Naive thymus-derived CD8-positive, alpha-beta T cell (primary cell): ENCODE results near the gene LNP1. TPM values are rescaled to one million over a fixed set of nuclear protein-coding genes. Genes with fewer than 3 reads are reported as not detected.
"Not testable (repeated sequence)": the region's sequence is repeated elsewhere in the genome, so short reads cannot be mapped to it uniquely, and the experiment has no call there.

Experiments used
- ATAC-seq, 2 donors: fragments of 150-1000 bp; cut with Tn5 transposase in 1 of 2; sonication (Bioruptor Pico), chemical (Tn5 transposase) in 1 of 2; 1 replicate in 1 of 2; 2 replicates in 1 of 2; pipeline ENCODE4 v1.10.0; 2021; ENCODE audit warnings: mild to moderate bottlenecking in 2 of 2, moderate library complexity in 2 of 2
- POLR2A ChIA-PET: fragments of 350-600 bp; sonication (Branson Sonifier 250); formaldehyde crosslinking; loops from one replicate; lab custom pipeline; 2021; ENCODE audit warnings: antibody characterized with exemption; lab: Charles Lee
- DNase-seq, 10 donors: peaks; one replicate each; pipeline versions ENCODE4 v3.0.0 to v3.0.0-alpha.2; 2020 to 2022
- H3K27ac Mint-ChIP-seq, 10 donors: one replicate each; pipeline ENCODE4 v1.8.0; 2020 to 2022; ENCODE audit warnings: mild to moderate bottlenecking in 10 of 10, mixed read lengths in 10 of 10, moderate library complexity in 4 of 10, inconsistent platforms in 1 of 10
- H3K27me3 Mint-ChIP-seq, 5 donors: one replicate each; pipeline ENCODE4 v1.8.0; 2021 to 2022; ENCODE audit warnings: mixed read lengths in 5 of 5
- H3K36me3 Mint-ChIP-seq, 3 donors: one replicate each; pipeline ENCODE4 v1.8.0; 2020 to 2022; ENCODE audit warnings: mixed read lengths in 3 of 3, mild to moderate bottlenecking in 2 of 3, inconsistent platforms in 1 of 3
- H3K4me1 Mint-ChIP-seq, 4 donors: one replicate each; pipeline ENCODE4 v1.8.0; 2021 to 2022; ENCODE audit warnings: mixed read lengths in 4 of 4
- H3K4me3 Mint-ChIP-seq, 10 donors: one replicate each; pipeline ENCODE4 v1.8.0; 2020 to 2022; ENCODE audit warnings: mild to moderate bottlenecking in 10 of 10, mixed read lengths in 10 of 10, moderate library complexity in 6 of 10, inconsistent platforms in 1 of 10
- H3K9me3 Mint-ChIP-seq, 9 donors: one replicate each; pipeline ENCODE4 v1.8.0; 2020 to 2022; ENCODE audit warnings: mixed read lengths in 9 of 9, mild to moderate bottlenecking in 3 of 9, inconsistent platforms in 1 of 9, moderate library complexity in 1 of 9
- polyA plus RNA-seq, 3 donors: library from polyadenylated mRNA; unstranded; fragments of 300-500 nt; fragmentation: Illumina TruSeq; gene quantifications; one replicate each; pipeline ENCODE4 v1.2.3, GENCODE V29; 2021
- total RNA-seq, 8 experiments: library from RNA in 2 of 8; stranded (reverse) in 2 of 8; gene quantifications; one replicate each; pipeline ENCODE4 v1.2.3 and lab custom pipeline; 2021 to 2026

Gene LNP1
- total and polyA plus RNA-seq, 5 experiments from 2014 or later, result 0.40 to 2.4 (median 2.0) TPM

- Mint-ChIP-seq H3K9me3 (peaks cover 0 to 9% (median 2%) of the 10 kb centered on the region in 9 donors), H3K4me1 (peaks cover 7 to 10% (median 9%) of the 10 kb centered on the region in 4 donors), H3K36me3 (peaks cover 0 to 13% (median 4%) of the 10 kb centered on the region in 3 donors), H3K4me3 (no peak overlapping the region), H3K27me3 (no peaks in the 10 kb centered on the region), H3K27ac (no peak overlapping the region)
- ATAC-seq (no peak), DNase-seq (no peak)
- POLR2A ChIA-PET, result no interaction called here
Observed at GRCh38 chr3:100443690-100444089, 42.4 kb downstream of the LNP1 start.

DNA sequence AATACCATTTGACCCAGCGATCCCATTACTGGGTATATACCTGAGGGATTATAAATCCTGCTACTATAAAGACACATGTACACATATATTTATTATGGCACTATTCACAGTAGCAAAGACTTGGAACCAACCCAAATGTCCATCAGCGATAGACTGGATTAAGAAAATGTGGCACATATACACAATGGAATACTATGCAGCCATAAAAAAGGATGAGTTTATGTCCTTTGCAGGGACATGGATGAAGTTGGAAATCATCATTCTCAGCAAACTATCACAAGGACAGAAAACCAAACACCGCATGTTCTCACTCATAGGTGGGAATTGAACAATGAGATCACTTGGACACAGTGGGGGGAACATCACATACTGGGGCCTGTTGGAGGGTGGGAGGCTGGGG, 45.7 kb downstream of the LNP1 start:
- H3K9me3 Mint-ChIP-seq, POLR2A ChIA-PET, H3K27ac Mint-ChIP-seq, H3K27me3 Mint-ChIP-seq, H3K4me3 Mint-ChIP-seq, H3K4me1 Mint-ChIP-seq, DNase-seq, ATAC-seq: not testable (repeated sequence)
- H3K36me3 Mint-ChIP-seq, result peaks cover 0 to 17% (median 4%) of the 10 kb centered on the region in 3 donors

- Mint-ChIP-seq H3K27me3 (no peaks in the 10 kb centered on the region), H3K4me3 (no peak overlapping the region), H3K27ac (no peak overlapping the region), H3K4me1 (no peaks in the 10 kb centered on the region), H3K9me3 (peaks cover 0 to 9% (median 2%) of the 10 kb centered on the region in 9 donors), H3K36me3 (peaks cover 0 to 21% (median 4%) of the 10 kb centered on the region in 3 donors)
- DNase-seq (no peak), ATAC-seq (no peak)
- POLR2A ChIA-PET, result no interaction called here
Observed at GRCh38 chr3:100448079-100448478, 46.7 kb downstream of the LNP1 start.

- POLR2A ChIA-PET, result no interaction called here
- no peaks in the 10 kb centered on the region for H3K4me1 Mint-ChIP-seq
Observed at GRCh38 chr3:100449214-100449613, 47.9 kb downstream of the LNP1 start.

GRCh38 chr3:100454677-100455076, 53.3 kb downstream of the LNP1 start:
- Mint-ChIP-seq H3K27me3 (no peaks in the 10 kb centered on the region), H3K27ac (no peak overlapping the region), H3K36me3 (peaks cover 0 to 8% (median 0%) of the 10 kb centered on the region in 3 donors), H3K4me3 (no peak overlapping the region), H3K9me3 (no peaks in the 10 kb centered on the region), H3K4me1 (peaks cover 0 to 9% (median 2%) of the 10 kb centered on the region in 4 donors)
- POLR2A ChIA-PET, result no interaction called here
- DNase-seq (no peak), ATAC-seq (no peak)

More at GRCh38 chr3:100449214-100449613, 47.9 kb downstream of the LNP1 start:
- H3K4me3 Mint-ChIP-seq, result no peak overlapping the region
- ATAC-seq (no peak), DNase-seq (no peak)
- no peaks in the 10 kb centered on the region for H3K27me3 Mint-ChIP-seq
- peaks cover 0 to 17% (median 0%) of the 10 kb centered on the region in 3 donors for H3K36me3 Mint-ChIP-seq
- peaks cover 0 to 9% (median 0%) of the 10 kb centered on the region in 9 donors for H3K9me3 Mint-ChIP-seq
- H3K27ac Mint-ChIP-seq, result no peak overlapping the region

- Mint-ChIP-seq H3K36me3 (peaks cover 0 to 8% (median 0%) of the 10 kb centered on the region in 3 donors), H3K4me3 (no peak overlapping the region), H3K9me3 (no peaks in the 10 kb centered on the region), H3K27ac (peak overlapping the region in 1 of 10 donors; percentile 7), H3K4me1 (peaks cover 0 to 9% (median 2%) of the 10 kb centered on the region in 4 donors), H3K27me3 (peaks cover 0 to under 1% (median 0%) of the 10 kb centered on the region in 5 donors)
- DNase-seq (no peak), ATAC-seq (no peak)
- POLR2A ChIA-PET, result no interaction called here
Observed at GRCh38 chr3:100455841-100456550, 54.7 kb downstream of the LNP1 start.

DNA sequence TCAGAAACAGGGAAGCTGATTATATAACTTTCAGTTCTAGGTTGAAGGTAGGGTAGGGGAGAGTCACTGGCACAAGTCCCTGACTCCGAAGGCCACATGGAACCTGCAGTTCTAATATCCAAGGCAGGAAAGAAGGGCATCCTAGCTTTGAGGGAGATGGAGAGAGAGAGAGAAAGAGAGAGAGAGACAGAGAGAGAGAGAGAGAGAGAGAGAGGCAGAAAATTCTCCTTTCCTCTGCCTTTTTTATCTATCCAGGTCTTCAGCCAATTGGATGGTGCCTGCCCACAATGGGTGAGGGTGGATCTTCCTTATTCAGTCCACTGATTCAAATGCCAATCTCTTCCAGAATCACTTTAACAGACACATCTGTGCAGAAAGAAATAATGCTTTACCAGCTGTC, 55.4 kb downstream of the LNP1 start:
- Mint-ChIP-seq H3K36me3 (peaks cover 0 to 6% (median 0%) of the 10 kb centered on the region in 3 donors), H3K4me1 (peaks cover 0 to 9% (median 2%) of the 10 kb centered on the region in 4 donors), H3K27ac (peak overlapping the region in 1 of 10 donors; percentile 22), H3K9me3 (no peaks in the 10 kb centered on the region), H3K27me3 (peaks cover 0 to 6% (median 0%) of the 10 kb centered on the region in 5 donors), H3K4me3 (no peak overlapping the region)
- no peak for ATAC-seq
- no peak for DNase-seq
- POLR2A ChIA-PET, result no interaction called here

- POLR2A ChIA-PET, result no interaction called here
- no peak overlapping the region for H3K27ac Mint-ChIP-seq
- ATAC-seq, result no peak
- H3K4me1 Mint-ChIP-seq, result peaks cover 0 to 9% (median 2%) of the 10 kb centered on the region in 4 donors
- H3K4me3 Mint-ChIP-seq, result no peak overlapping the region
- H3K27me3 Mint-ChIP-seq, result peaks cover 0 to 6% (median 0%) of the 10 kb centered on the region in 5 donors
- DNase-seq, result no peak
- no peaks in the 10 kb centered on the region for H3K9me3 Mint-ChIP-seq
- no peaks in the 10 kb centered on the region for H3K36me3 Mint-ChIP-seq
Observed at GRCh38 chr3:100457811-100458210, 56.5 kb downstream of the LNP1 start.

DNA sequence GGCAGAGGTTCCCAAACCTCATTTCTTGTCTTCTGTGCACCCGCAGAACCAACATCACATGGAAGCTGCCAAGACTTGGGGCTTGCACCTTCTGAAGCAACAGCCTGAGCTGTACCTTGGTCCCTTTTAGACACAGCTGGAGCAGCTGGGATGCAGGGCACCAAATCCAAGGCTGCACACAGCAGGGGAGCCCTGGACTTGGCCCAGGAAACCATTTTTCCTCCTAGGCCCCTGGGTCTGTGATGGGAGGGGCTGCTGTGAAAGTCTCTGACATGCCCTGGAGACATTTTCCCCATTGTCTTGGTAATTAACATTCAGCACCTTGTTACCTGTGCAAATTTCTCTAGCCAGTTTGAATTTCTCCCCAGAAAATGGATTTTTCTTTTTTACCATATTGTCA, 57.5 kb downstream of the LNP1 start:
- Mint-ChIP-seq H3K9me3 (no peaks in the 10 kb centered on the region), H3K4me3 (no peak overlapping the region), H3K27ac (no peak overlapping the region), H3K27me3 (peaks cover 0 to 6% (median 0%) of the 10 kb centered on the region in 5 donors), H3K4me1 (peaks cover 0 to 9% (median 2%) of the 10 kb centered on the region in 4 donors), H3K36me3 (no peaks in the 10 kb centered on the region)
- POLR2A ChIA-PET, result no interaction called here
- ATAC-seq (no peak), DNase-seq (no peak)

- peaks cover 0 to 7% (median 2%) of the 10 kb centered on the region in 3 donors for H3K36me3 Mint-ChIP-seq
- ATAC-seq (peak in 1 of 2 donors; percentile 32), DNase-seq (no peak)
- no peak overlapping the region for H3K27ac Mint-ChIP-seq
- H3K4me1 Mint-ChIP-seq, result peaks cover 0 to 8% (median 0%) of the 10 kb centered on the region in 4 donors
- H3K27me3 Mint-ChIP-seq, result peaks cover 0 to 10% (median 0%) of the 10 kb centered on the region in 5 donors
- peaks cover 0 to 14% (median 2%) of the 10 kb centered on the region in 9 donors for H3K9me3 Mint-ChIP-seq
- no peak overlapping the region for H3K4me3 Mint-ChIP-seq
- POLR2A ChIA-PET, result no interaction called here
Observed at GRCh38 chr3:100463002-100463401, 61.7 kb downstream of the LNP1 start.

DNA sequence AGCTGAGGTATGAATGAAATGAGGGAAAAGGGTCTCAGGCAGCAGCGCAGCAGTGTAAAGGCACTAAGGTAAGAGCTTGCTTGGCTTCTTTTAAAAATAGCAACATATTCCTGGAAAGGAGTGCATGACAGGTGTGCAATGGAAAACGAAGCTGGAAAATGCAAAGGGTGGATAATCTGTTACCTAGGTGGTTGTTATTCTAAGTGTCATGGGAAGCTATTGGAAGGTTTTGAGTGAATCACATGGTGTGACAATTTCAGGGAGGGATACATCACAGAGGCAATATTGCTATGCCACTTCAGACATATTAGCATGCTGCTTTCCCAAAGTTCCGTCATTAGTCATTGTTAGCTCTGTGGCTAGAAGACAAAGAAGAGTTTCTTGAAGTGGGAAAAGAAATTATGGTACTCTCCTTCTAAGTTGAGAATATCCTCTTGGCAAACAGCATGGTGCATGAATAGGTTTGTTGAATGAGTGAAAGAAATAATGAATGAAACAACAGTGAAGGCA, 62.4 kb downstream of the LNP1 start:
- DNase-seq (no peak), ATAC-seq (no peak)
- Mint-ChIP-seq H3K9me3 (peaks cover 0 to 21% (median 4%) of the 10 kb centered on the region in 9 donors), H3K27ac (no peak overlapping the region), H3K4me3 (no peak overlapping the region), H3K36me3 (peaks cover 0 to 13% (median 8%) of the 10 kb centered on the region in 3 donors), H3K27me3 (peaks cover 0 to 10% (median 0%) of the 10 kb centered on the region in 5 donors), H3K4me1 (peaks cover 0 to 8% (median 0%) of the 10 kb centered on the region in 4 donors)
- POLR2A ChIA-PET, result interaction anchor here (0.8 kb wide), 1 partner anchor 22 kb away, joined by 4 read pairs; no protein-coding TSS in a partner anchor

- DNase-seq (no peak), ATAC-seq (no peak)
- Mint-ChIP-seq H3K27me3 (peaks cover 0 to 8% (median 0%) of the 10 kb centered on the region in 5 donors), H3K27ac (no peak overlapping the region), H3K4me3 (no peak overlapping the region), H3K4me1 (peaks cover 0 to 8% (median 0%) of the 10 kb centered on the region in 4 donors), H3K36me3 (peaks cover 0 to 23% (median 16%) of the 10 kb centered on the region in 3 donors), H3K9me3 (peaks cover 0 to 45% (median 9%) of the 10 kb centered on the region in 9 donors)
- POLR2A ChIA-PET, result no interaction called here
Observed at GRCh38 chr3:100465892-100466777, 64.8 kb downstream of the LNP1 start.
